ENCODE measurements around the gene CELA2A. TPM values are rescaled to one million over a fixed set of nuclear protein-coding genes. Genes with fewer than 3 reads are reported as not detected.

Gene CELA2A
- total RNA-seq, 1 experiment from 2014 or later = not detected

- H3K27ac Mint-ChIP-seq (ENCODE audit: low read depth, unreplicated experiment) = no peak overlapping the region
- no peak overlapping the region for H3K4me3 Mint-ChIP-seq (ENCODE audit: unreplicated experiment)
- H3K9me3 Mint-ChIP-seq (ENCODE audit: unreplicated experiment) = no peaks in the 10 kb centered on the region
- no peaks in the 10 kb centered on the region for H3K36me3 Mint-ChIP-seq (ENCODE audit: insufficient read depth, unreplicated experiment)
- BruUV-seq (replicated peaks) = no TSS peak
- no peaks in the 10 kb centered on the region for H3K27me3 Mint-ChIP-seq (ENCODE audit: insufficient read depth, unreplicated experiment)
- POLR2A ChIA-PET = interaction anchor here (0.6 to 1.1 kb wide), 2 partner anchors 10 to 69 kb away, joined by 5 to 6 read pairs; no protein-coding TSS in a partner anchor
- CTCF ChIA-PET = interaction anchor here (0.8 to 2.2 kb wide), 3 partner anchors 18 to 108 kb away, joined by 3 to 7 read pairs (median 7); no protein-coding TSS in a partner anchor
- peaks cover 46% of the 10 kb centered on the region for H3K4me1 Mint-ChIP-seq (ENCODE audit: insufficient read depth, unreplicated experiment)
- DNase-seq (ENCODE audit: unreplicated experiment) = no peak
- TF ChIP-seq CTCF (IDR thresholded peaks at IDR 0.05; ENCODE audit: unreplicated experiment) = no peak
- intact Hi-C loops (cut with micrococcal nuclease) = no loop called here
These were observed 42.7 kb upstream of the CELA2A start for GRCh38 chr1:15413563-15414444.

- Mint-ChIP-seq H3K27me3 (ENCODE audit: insufficient read depth, unreplicated experiment) (no peaks in the 10 kb centered on the region), H3K4me3 (ENCODE audit: unreplicated experiment) (no peak overlapping the region), H3K9me3 (ENCODE audit: unreplicated experiment) (no peaks in the 10 kb centered on the region), H3K4me1 (ENCODE audit: insufficient read depth, unreplicated experiment) (peaks cover 47% of the 10 kb centered on the region), H3K36me3 (ENCODE audit: insufficient read depth, unreplicated experiment) (no peaks in the 10 kb centered on the region), H3K27ac (ENCODE audit: low read depth, unreplicated experiment) (no peak overlapping the region)
- no peak for TF ChIP-seq CTCF (IDR thresholded peaks at IDR 0.05; ENCODE audit: unreplicated experiment)
- POLR2A ChIA-PET = interaction anchor here (0.6 to 1.1 kb wide), 2 partner anchors 9 to 70 kb away, joined by 5 to 6 read pairs; no protein-coding TSS in a partner anchor
- intact Hi-C loops (cut with micrococcal nuclease) = no loop called here
- CTCF ChIA-PET = interaction anchor here (0.8 to 2.2 kb wide), 3 partner anchors 17 to 109 kb away, joined by 3 to 7 read pairs (median 7); no protein-coding TSS in a partner anchor
- BruUV-seq (replicated peaks) = no TSS peak
- no peak for DNase-seq (ENCODE audit: unreplicated experiment)
These were observed 42.0 kb upstream of the CELA2A start for GRCh38 chr1:15414445-15414983.

- CTCF ChIA-PET = interaction anchor here (0.6 to 5.2 kb wide), 6 partner anchors 14 to 665 kb away, joined by 3 to 28 read pairs (median 4); no protein-coding TSS in a partner anchor
- TF ChIP-seq CTCF (IDR thresholded peaks at IDR 0.05; ENCODE audit: unreplicated experiment) = no peak
These were observed 39.2 kb upstream of the CELA2A start for GRCh38 chr1:15417059-15417934.

More at GRCh38 chr1:15417059-15417934, 39.2 kb upstream of the CELA2A start:
- no peaks in the 10 kb centered on the region for H3K9me3 Mint-ChIP-seq (ENCODE audit: unreplicated experiment)
- intact Hi-C loops (cut with micrococcal nuclease) = loop anchor here (5.0 kb wide), 1 partner anchor 75 kb away; no protein-coding TSS in a partner anchor
- POLR2A ChIA-PET = interaction anchor here (0.6 to 3.4 kb wide), 11 partner anchors 9 to 371 kb away, joined by 3 to 22 read pairs (median 3); partner anchors contain the start of gene DNAJC16
- peak; percentile 91 for DNase-seq (ENCODE audit: unreplicated experiment)
- H3K27ac Mint-ChIP-seq (ENCODE audit: low read depth, unreplicated experiment) = peak overlapping the region; percentile 79
- no peaks in the 10 kb centered on the region for H3K36me3 Mint-ChIP-seq (ENCODE audit: insufficient read depth, unreplicated experiment)
- H3K27me3 Mint-ChIP-seq (ENCODE audit: insufficient read depth, unreplicated experiment) = no peaks in the 10 kb centered on the region
- BruUV-seq (replicated peaks) = no TSS peak
- H3K4me1 Mint-ChIP-seq (ENCODE audit: insufficient read depth, unreplicated experiment) = peaks cover 36% of the 10 kb centered on the region
- peak overlapping the region; percentile 47 for H3K4me3 Mint-ChIP-seq (ENCODE audit: unreplicated experiment)

Data from MCF 10A (cell line).